HG03442 (cell line): ENCODE measurements around the gene FYN.

Experiments
- ATAC-seq: cut with Tn5 transposase; IDR thresholded peaks from one replicate; pipeline ENCODE4 v1.9.1; 2021; ENCODE audit warnings: mild to moderate bottlenecking, moderate library complexity; ENCODE audit not compliant: unreplicated experiment

FYN gene

GRCh38 chr6:111884068-111884467, 10.8 kb upstream of the FYN start:
- ATAC-seq, result no peak

- no peak for ATAC-seq
Observed at GRCh38 chr6:111880181-111880888, 7.1 kb upstream of the FYN start.

- no peak for ATAC-seq
Observed at GRCh38 chr6:111875741-111876140, 2.5 kb upstream of the FYN start.

- ATAC-seq, result no peak
Observed at GRCh38 chr6:111874025-111874415, 768 bp upstream of the FYN start.

- ATAC-seq, result peak; percentile 13
Observed at GRCh38 chr6:111872401-111873177, 663 bp downstream of the FYN start.

GRCh38 chr6:111871725-111872400, 1.4 kb downstream of the FYN start:
- no peak for ATAC-seq

GRCh38 chr6:111871207-111871606, 2.0 kb downstream of the FYN start:
- no peak for ATAC-seq

- ATAC-seq, result no peak
Observed at GRCh38 chr6:111870742-111871064, 2.5 kb downstream of the FYN start.

- no peak for ATAC-seq
Observed at GRCh38 chr6:111870051-111870741, 3.1 kb downstream of the FYN start.

GRCh38 chr6:111866857-111867256, 6.4 kb downstream of the FYN start:
- ATAC-seq, result no peak

- no peak for ATAC-seq
Observed at GRCh38 chr6:111865909-111866546, 7.2 kb downstream of the FYN start.

GRCh38 chr6:111865049-111865585, 8.1 kb downstream of the FYN start:
- no peak for ATAC-seq

- no peak for ATAC-seq
Observed at GRCh38 chr6:111864138-111865048, 8.9 kb downstream of the FYN start.

GRCh38 chr6:111862741-111863140, 10.5 kb downstream of the FYN start:
- no peak for ATAC-seq

- ATAC-seq, result no peak
Observed at GRCh38 chr6:111862314-111862713, 10.9 kb downstream of the FYN start.

GRCh38 chr6:111861431-111861885, 11.8 kb downstream of the FYN start:
- ATAC-seq, result no peak

GRCh38 chr6:111858347-111858746, 14.9 kb downstream of the FYN start:
- ATAC-seq, result no peak

GRCh38 chr6:111857674-111858337, 15.4 kb downstream of the FYN start:
- ATAC-seq, result no peak

GRCh38 chr6:111855753-111856152, 17.5 kb downstream of the FYN start:
- no peak for ATAC-seq
